ENCODE measurements around the gene CADPS2. TPM values are rescaled to one million over a fixed set of nuclear protein-coding genes. Genes with fewer than 3 reads are reported as not detected.
"Not testable (repeated sequence)": the region's sequence is repeated elsewhere in the genome, so short reads cannot be mapped to it uniquely, and the experiment has no call there.

Gene CADPS2
- total RNA-seq, 1 experiment from 2014 or later, result 0.23 TPM

GRCh38 chr7:122675621-122676020 is 210.6 kb downstream of the CADPS2 start:
- no peak for DNase-seq (ENCODE audit: low read depth)

GRCh38 chr7:122675011-122675410 is 211.2 kb downstream of the CADPS2 start:
- DNase-seq (ENCODE audit: low read depth), result no peak

- DNase-seq (ENCODE audit: low read depth), result no peak
Measured at GRCh38 chr7:122674502-122674901, 211.8 kb downstream of the CADPS2 start.

GRCh38 chr7:122673951-122674350 is 212.3 kb downstream of the CADPS2 start:
- no peak for DNase-seq (ENCODE audit: low read depth)

GRCh38 chr7:122672536-122672935 is 213.7 kb downstream of the CADPS2 start:
- DNase-seq (ENCODE audit: low read depth), result no peak

GRCh38 chr7:122663733-122664132 is 222.5 kb downstream of the CADPS2 start:
- DNase-seq (ENCODE audit: low read depth), result no peak

GRCh38 chr7:122658856-122659255 is 227.4 kb downstream of the CADPS2 start:
- DNase-seq (ENCODE audit: low read depth), result no peak

GRCh38 chr7:122653685-122654084 is 232.6 kb downstream of the CADPS2 start:
- DNase-seq (ENCODE audit: low read depth), result no peak

- DNase-seq (ENCODE audit: low read depth), result no peak
Measured at GRCh38 chr7:122652876-122653275, 233.4 kb downstream of the CADPS2 start.

- no peak for DNase-seq (ENCODE audit: low read depth)
Measured at GRCh38 chr7:122651451-122651850, 234.8 kb downstream of the CADPS2 start.

- DNase-seq (ENCODE audit: low read depth), result no peak
Measured at GRCh38 chr7:122643250-122643649, 243.0 kb downstream of the CADPS2 start.

GRCh38 chr7:122638459-122638858 is 247.8 kb downstream of the CADPS2 start:
- no peak for DNase-seq (ENCODE audit: low read depth)

- DNase-seq (ENCODE audit: low read depth), result no peak
Measured at GRCh38 chr7:122637784-122638183, 248.5 kb downstream of the CADPS2 start.

- DNase-seq (ENCODE audit: low read depth), result not testable (repeated sequence)
Measured at GRCh38 chr7:122635481-122635880, 250.8 kb downstream of the CADPS2 start.

GRCh38 chr7:122633472-122633871 is 252.8 kb downstream of the CADPS2 start:
- DNase-seq (ENCODE audit: low read depth), result no peak

GRCh38 chr7:122632238-122632637 is 254.0 kb downstream of the CADPS2 start:
- no peak for DNase-seq (ENCODE audit: low read depth)

- DNase-seq (ENCODE audit: low read depth), result no peak
Measured at GRCh38 chr7:122629412-122629953, 256.8 kb downstream of the CADPS2 start.

GRCh38 chr7:122628651-122629411 is 257.4 kb downstream of the CADPS2 start:
- DNase-seq (ENCODE audit: low read depth), result no peak

GRCh38 chr7:122626785-122627184 is 259.5 kb downstream of the CADPS2 start:
- DNase-seq (ENCODE audit: low read depth), result no peak

- DNase-seq (ENCODE audit: low read depth), result no peak
Measured at GRCh38 chr7:122622682-122623081, 263.6 kb downstream of the CADPS2 start.

GRCh38 chr7:122619664-122620063 is 266.6 kb downstream of the CADPS2 start:
- no peak for DNase-seq (ENCODE audit: low read depth)

- no peak for DNase-seq (ENCODE audit: low read depth)
Measured at GRCh38 chr7:122618585-122619189, 267.6 kb downstream of the CADPS2 start.

- no peak for DNase-seq (ENCODE audit: low read depth)
Measured at GRCh38 chr7:122616951-122617350, 269.3 kb downstream of the CADPS2 start.
